ENCODE measurements around the gene FBRS.

DNA sequence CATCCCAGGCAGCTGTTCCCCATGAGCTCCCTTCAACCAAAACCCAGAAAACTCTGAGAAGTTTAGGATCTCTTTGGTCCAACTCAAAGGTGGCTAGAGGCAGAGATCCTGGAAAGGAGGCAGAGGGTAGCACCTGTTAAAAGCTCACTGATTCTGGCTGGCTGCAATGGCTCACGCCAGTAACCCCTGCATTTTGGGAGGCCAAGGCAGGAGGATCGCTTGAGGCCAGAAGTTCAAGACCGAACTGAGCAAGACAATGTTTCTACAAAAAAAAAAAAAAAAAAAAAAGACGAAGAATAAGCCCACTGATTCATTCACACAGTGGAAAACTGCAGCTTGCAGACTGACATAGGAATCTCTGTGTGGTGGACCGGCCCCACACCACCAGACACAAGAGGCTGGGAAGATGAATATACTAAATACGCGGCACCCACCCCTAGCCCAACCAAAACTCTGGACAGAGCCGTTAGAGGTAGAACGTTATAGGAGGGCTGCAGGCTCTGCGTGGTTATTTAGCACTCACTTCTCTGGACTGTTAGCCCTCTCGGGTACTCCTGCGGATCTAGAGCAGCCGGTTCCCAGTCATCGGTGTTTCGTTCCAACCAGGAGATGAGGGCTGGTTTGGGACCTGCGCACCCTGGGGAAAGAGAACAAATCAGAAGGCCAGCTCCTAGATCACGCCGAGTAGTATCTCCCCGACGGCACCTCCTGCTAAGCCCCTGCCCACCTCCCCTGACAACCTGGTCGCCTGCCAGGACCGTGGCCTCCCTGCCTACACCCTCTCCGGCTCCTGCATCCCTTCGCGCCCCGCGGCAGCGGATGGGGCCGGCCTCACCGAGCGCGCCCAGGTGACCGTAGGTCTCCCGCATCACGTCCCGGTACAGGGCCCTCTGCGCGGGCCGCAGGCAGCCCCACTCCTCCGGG is 49.0 kb upstream of the FBRS start:
- TF ChIP-seq, protein P1, sequence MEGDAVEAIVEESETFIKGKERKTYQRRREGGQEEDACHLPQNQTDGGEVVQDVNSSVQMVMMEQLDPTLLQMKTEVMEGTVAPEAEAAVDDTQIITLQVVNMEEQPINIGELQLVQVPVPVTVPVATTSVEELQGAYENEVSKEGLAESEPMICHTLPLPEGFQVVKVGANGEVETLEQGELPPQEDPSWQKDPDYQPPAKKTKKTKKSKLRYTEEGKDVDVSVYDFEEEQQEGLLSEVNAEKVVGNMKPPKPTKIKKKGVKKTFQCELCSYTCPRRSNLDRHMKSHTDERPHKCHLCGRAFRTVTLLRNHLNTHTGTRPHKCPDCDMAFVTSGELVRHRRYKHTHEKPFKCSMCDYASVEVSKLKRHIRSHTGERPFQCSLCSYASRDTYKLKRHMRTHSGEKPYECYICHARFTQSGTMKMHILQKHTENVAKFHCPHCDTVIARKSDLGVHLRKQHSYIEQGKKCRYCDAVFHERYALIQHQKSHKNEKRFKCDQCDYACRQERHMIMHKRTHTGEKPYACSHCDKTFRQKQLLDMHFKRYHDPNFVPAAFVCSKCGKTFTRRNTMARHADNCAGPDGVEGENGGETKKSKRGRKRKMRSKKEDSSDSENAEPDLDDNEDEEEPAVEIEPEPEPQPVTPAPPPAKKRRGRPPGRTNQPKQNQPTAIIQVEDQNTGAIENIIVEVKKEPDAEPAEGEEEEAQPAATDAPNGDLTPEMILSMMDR (IDR thresholded peaks at IDR 0.05 in 4 of 5, conservative IDR thresholded peaks at IDR 0.05 in 1 of 5) = no peak
- no peak for TF ChIP-seq POLR2A (IDR thresholded peaks at IDR 0.05)
